ENCODE data around the gene MLYCD. TPM values are rescaled to one million over a fixed set of nuclear protein-coding genes. Genes with fewer than 3 reads are reported as not detected.

The MLYCD gene
- total and polyA plus RNA-seq, 4 donors: 3.7 to 24.4 (median 7.5) TPM

DNA sequence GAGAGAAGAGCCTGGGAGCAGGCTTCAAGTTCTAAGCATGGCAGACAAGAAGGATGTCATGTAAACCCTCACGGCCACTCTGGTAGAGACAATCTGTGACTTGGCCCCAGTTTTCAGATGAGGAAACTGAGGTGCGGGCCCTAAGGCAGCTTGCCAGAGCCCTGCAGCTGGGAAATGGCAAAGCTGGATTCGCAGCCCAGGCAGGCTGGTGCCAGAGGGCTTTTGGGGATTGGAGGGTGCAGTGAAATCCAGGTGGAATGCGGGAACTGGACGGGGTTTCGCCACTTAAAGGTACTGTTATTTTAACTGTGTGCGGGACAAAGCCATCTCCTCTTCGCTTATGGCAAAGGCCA is 53.6 kb downstream of the MLYCD start (continued):
- TF ChIP-seq, protein P1, sequence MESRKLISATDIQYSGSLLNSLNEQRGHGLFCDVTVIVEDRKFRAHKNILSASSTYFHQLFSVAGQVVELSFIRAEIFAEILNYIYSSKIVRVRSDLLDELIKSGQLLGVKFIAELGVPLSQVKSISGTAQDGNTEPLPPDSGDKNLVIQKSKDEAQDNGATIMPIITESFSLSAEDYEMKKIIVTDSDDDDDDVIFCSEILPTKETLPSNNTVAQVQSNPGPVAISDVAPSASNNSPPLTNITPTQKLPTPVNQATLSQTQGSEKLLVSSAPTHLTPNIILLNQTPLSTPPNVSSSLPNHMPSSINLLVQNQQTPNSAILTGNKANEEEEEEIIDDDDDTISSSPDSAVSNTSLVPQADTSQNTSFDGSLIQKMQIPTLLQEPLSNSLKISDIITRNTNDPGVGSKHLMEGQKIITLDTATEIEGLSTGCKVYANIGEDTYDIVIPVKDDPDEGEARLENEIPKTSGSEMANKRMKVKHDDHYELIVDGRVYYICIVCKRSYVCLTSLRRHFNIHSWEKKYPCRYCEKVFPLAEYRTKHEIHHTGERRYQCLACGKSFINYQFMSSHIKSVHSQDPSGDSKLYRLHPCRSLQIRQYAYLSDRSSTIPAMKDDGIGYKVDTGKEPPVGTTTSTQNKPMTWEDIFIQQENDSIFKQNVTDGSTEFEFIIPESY (IDR thresholded peaks at IDR 0.05): peak; percentile 29
- TF ChIP-seq TAF1 (conservative IDR thresholded peaks at IDR 0.05): no peak
- peak in 1 of 2 donors; percentile 34 for TF ChIP-seq HNF4A (conservative IDR thresholded peaks at IDR 0.05)
- TF ChIP-seq GABPA (IDR thresholded peaks at IDR 0.05 in 1 of 2, conservative IDR thresholded peaks at IDR 0.05 in 1 of 2): no peak
- no peak for TF ChIP-seq HNF4G (IDR thresholded peaks at IDR 0.05)
- TF ChIP-seq RAD21 (IDR thresholded peaks at IDR 0.05): peak in 1 of 2 donors; percentile 16
- TF ChIP-seq NR2F2 (IDR thresholded peaks at IDR 0.05): no peak
- TF ChIP-seq YY1 (IDR thresholded peaks at IDR 0.05): peak; percentile 34

DNA sequence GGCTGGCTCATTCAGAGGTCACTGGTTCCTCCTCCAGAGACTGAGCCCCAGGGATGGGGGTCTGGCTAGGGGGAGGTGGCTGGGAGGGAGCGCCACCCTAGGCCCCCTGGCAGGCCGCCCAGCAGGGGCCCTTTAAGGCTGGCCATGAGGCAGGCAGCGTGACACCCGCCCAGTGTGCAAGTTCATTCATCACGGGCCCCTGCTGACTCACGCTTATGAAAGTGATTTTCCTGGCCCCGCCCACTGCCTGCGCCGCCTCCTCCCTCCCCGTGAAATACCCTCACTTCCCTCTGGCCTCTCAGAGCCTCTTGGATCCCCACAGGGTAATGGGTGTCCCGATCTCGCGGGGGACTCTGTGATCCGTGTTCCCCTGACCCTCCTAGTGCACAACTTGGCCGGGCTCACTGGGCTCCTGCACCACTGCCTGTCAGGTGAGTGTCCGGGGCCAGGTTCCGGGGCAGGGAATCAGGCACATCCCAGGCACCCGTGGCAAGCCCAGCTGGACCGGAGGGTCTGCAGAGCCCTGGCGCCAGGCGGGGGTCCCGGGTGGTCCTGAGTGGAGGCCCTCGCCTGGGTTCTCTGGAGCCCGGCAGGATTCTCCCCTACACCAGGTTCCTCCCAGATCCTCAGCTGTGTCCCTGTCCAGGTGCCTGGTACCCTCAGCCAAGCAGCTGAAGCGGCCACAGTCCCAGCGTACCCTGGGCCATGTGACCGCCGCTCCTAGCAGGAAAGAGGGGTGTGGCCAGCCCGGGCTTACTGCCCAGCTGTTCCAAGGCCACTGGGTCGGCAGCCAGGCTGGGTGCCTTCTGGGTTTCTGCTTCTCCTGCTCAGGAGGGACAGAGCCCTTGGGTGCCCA is 54.3 kb downstream of the MLYCD start, which contains the start of gene OSGIN1:
OSGIN1 (plus strand) TSS at position 301 of the 856 bp plus-strand sequence. CDS start 4,432 bp downstream, outside the sequence.
- Histone ChIP-seq H3K27me3 (ENCODE audit: control insufficient read depth in 4 of 4, insufficient read depth in 4 of 4, low read length in 3 of 4) (no peaks in the 10 kb centered on the region), H3K9me3 (ENCODE audit: control insufficient read depth in 4 of 4, low read length in 3 of 4) (no peaks in the 10 kb centered on the region), H3K27ac (ENCODE audit: low read depth in 1 of 2, low read length in 2 of 2) (peak within 1 kb of the TSS; percentile 94 to 95), H3K9ac (ENCODE audit: low read depth in 1 of 2, low read length in 2 of 2) (peak within 1 kb of the TSS; percentile 83 to 94), H3K4me3 (ENCODE audit: low read depth in 1 of 3, low read length in 3 of 3) (peak within 1 kb of the TSS; percentile 80 to 91 (median 81)), H3K4me1 (ENCODE audit: control insufficient read depth in 4 of 4, insufficient read depth in 4 of 4, low read length in 3 of 4) (peaks cover 6 to 47% (median 36%) of the 10 kb centered on the region in 4 donors), H3K36me3 (ENCODE audit: control insufficient read depth in 4 of 4, insufficient read depth in 3 of 4, low read depth in 1 of 4, low read length in 3 of 4) (peaks cover under 1 to 11% (median 2%) of the 10 kb centered on the region in 4 donors)
- DNase-seq (ENCODE audit: low spot score): peak; percentile 80
- TF ChIP-seq EGR1 (IDR thresholded peaks at IDR 0.05; ENCODE audit: low read depth in 2 of 2) (peak in 1 of 2 donors; percentile 17), FOXA1 (IDR thresholded peaks at IDR 0.05) (no peak), FOXA2 (IDR thresholded peaks at IDR 0.05) (no peak), RXRA (IDR thresholded peaks at IDR 0.05) (peak; percentile 59 to 62), TAF1 (conservative IDR thresholded peaks at IDR 0.05) (peak; percentile 94), SP1 (IDR thresholded peaks at IDR 0.05) (peak; percentile 54), NR2F2 (IDR thresholded peaks at IDR 0.05) (peak; percentile 31), JUND (IDR thresholded peaks at IDR 0.05) (peak; percentile 72 to 77), HNF4A (conservative IDR thresholded peaks at IDR 0.05) (peak in 1 of 2 donors; percentile 44), YY1 (IDR thresholded peaks at IDR 0.05) (peak; percentile 57), HNF4G (IDR thresholded peaks at IDR 0.05) (peak; percentile 5), GABPA (IDR thresholded peaks at IDR 0.05 in 1 of 2, conservative IDR thresholded peaks at IDR 0.05 in 1 of 2) (peak in 1 of 2 donors; percentile 33), RAD21 (IDR thresholded peaks at IDR 0.05) (peak; percentile 26 to 51)
- TF ChIP-seq, protein P2, sequence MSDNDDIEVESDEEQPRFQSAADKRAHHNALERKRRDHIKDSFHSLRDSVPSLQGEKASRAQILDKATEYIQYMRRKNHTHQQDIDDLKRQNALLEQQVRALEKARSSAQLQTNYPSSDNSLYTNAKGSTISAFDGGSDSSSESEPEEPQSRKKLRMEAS (IDR thresholded peaks at IDR 0.05): peak; percentile 100
- TF ChIP-seq, protein P3, sequence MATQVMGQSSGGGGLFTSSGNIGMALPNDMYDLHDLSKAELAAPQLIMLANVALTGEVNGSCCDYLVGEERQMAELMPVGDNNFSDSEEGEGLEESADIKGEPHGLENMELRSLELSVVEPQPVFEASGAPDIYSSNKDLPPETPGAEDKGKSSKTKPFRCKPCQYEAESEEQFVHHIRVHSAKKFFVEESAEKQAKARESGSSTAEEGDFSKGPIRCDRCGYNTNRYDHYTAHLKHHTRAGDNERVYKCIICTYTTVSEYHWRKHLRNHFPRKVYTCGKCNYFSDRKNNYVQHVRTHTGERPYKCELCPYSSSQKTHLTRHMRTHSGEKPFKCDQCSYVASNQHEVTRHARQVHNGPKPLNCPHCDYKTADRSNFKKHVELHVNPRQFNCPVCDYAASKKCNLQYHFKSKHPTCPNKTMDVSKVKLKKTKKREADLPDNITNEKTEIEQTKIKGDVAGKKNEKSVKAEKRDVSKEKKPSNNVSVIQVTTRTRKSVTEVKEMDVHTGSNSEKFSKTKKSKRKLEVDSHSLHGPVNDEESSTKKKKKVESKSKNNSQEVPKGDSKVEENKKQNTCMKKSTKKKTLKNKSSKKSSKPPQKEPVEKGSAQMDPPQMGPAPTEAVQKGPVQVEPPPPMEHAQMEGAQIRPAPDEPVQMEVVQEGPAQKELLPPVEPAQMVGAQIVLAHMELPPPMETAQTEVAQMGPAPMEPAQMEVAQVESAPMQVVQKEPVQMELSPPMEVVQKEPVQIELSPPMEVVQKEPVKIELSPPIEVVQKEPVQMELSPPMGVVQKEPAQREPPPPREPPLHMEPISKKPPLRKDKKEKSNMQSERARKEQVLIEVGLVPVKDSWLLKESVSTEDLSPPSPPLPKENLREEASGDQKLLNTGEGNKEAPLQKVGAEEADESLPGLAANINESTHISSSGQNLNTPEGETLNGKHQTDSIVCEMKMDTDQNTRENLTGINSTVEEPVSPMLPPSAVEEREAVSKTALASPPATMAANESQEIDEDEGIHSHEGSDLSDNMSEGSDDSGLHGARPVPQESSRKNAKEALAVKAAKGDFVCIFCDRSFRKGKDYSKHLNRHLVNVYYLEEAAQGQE (IDR thresholded peaks at IDR 0.05): peak; percentile 87
- TF ChIP-seq, protein P4, sequence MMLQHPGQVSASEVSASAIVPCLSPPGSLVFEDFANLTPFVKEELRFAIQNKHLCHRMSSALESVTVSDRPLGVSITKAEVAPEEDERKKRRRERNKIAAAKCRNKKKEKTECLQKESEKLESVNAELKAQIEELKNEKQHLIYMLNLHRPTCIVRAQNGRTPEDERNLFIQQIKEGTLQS (IDR thresholded peaks at IDR 0.05): peak; percentile 82
- TF ChIP-seq, protein P1 (IDR thresholded peaks at IDR 0.05): peak; percentile 26
- TF ChIP-seq, protein P5, sequence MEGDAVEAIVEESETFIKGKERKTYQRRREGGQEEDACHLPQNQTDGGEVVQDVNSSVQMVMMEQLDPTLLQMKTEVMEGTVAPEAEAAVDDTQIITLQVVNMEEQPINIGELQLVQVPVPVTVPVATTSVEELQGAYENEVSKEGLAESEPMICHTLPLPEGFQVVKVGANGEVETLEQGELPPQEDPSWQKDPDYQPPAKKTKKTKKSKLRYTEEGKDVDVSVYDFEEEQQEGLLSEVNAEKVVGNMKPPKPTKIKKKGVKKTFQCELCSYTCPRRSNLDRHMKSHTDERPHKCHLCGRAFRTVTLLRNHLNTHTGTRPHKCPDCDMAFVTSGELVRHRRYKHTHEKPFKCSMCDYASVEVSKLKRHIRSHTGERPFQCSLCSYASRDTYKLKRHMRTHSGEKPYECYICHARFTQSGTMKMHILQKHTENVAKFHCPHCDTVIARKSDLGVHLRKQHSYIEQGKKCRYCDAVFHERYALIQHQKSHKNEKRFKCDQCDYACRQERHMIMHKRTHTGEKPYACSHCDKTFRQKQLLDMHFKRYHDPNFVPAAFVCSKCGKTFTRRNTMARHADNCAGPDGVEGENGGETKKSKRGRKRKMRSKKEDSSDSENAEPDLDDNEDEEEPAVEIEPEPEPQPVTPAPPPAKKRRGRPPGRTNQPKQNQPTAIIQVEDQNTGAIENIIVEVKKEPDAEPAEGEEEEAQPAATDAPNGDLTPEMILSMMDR (IDR thresholded peaks at IDR 0.05; ENCODE audit: low read depth, low read length, missing input control): no peak
- WGBS: 2% methylated on average over 30 of the region's 30 CpGs

Measured in liver (tissue), 9 donors.